NOMO-1 treated with dmso at 0.1 percent for 144 hours (cell line): ENCODE measurements around the gene PRR20G.
A peak's percentile ranks its signal among the peaks of the same experiment; 100 is the strongest.
"Not testable (repeated sequence)": the region's sequence is repeated elsewhere in the genome, so short reads cannot be mapped to it uniquely, and the experiment has no call there.

Experiments used
- DNase-seq: peaks from one replicate; lab custom pipeline; 2025; ENCODE audit not compliant: unreplicated experiment; lab: John Stamatoyannopoulos, UW

Gene PRR20G

DNA sequence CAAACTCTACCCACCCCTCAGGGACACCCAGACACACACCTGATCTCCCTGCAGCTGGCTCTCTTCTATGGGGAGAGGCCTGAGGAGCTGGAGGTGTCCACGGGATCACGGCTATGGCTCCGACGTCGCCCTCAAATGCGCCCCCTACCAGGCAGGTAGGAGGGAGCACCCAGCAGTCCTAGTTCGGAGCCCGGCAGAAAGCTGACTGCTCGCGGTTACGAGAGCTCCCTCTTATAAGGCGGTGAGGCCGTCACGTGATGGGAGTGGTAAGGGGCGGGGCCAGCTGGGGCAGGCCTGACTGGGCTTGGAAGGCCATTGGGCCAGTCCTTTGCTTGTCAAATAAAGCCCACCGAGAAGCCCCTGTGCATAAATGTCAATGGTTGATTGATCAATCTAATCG is at the start of gene PRR20G:
TSS of gene PRR20G (minus strand) at position 207 of the 400 bp plus-strand sequence. CDS start 681 bp downstream, outside the sequence.
- DNase-seq = no peak

GRCh38 chr3:127337001-127337400 is 49.2 kb upstream of the PRR20G start:
- no peak for DNase-seq

- DNase-seq = no peak
Observed at GRCh38 chr3:127336101-127336500, 48.3 kb upstream of the PRR20G start.

DNA sequence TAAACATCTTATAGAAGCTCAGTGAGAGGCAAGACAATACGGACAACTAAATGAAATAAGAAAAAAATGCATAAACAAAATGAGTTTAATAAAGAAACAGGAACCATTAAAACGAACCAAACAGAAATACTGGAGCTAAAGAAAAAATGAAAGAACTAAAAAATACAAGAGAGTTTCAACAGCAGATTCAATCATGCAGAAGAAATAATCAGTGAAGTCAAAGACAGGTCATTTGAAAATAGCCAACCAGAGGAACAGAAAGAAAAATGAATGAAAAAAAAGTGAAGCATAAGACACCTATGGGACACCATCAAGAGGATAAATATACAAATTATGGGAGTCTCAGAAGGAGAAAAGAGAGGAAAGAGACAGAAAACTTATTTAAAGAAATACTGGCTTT is 42.5 kb upstream of the PRR20G start:
- DNase-seq = no peak

DNA sequence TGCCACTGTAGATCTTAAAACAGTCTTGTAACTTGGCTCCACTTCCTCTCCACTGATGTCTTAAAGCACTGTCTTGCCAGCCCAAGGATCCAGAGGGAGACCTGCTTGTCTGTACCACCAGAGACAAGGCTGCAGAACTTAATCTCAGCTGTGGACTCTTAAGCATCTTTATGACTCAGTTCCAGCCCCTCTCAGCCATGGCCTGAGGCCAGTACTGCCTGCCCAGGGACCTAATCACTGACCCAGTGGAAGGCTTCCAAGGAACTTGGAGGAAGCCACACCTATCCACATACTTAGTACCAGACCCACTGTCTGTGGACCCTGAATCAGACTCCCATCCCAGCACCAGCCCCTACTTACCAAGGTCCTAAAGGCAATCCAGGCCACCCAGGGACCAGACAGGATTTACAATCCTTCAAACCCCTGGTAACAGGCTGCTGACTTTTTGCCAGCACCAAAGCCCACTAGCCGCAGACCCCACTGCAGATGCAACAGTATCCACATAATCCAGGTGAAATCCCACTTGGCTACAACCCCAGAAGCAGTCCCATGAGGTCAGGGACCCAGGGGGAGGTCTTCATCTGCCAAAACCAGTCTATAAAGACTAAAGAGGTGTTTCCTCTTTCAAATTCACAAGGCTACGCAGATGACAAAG is 41.9 kb upstream of the PRR20G start:
- DNase-seq = no peak

- no peak for DNase-seq
Observed at GRCh38 chr3:127328421-127328820, 40.6 kb upstream of the PRR20G start.

DNA sequence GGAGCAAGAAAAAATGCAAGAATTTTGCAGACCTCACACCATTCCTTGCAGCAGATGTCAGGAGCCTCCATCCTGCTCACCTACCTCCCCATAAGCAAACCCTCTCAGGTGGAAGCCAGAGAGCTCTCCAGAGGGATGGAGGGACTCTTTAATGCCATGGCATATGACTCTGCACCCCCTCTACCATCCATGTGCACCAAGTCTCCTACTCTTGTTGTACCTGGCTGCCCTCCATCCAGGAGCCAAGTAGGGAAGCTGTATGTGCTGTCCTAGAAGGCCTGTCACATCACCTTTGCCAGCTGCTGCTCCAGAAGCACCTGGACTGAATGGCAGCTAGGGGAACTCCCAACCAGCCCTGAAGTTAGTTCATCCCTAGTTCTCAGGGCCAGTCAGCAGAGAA is 38.5 kb upstream of the PRR20G start:
- no peak for DNase-seq

DNA sequence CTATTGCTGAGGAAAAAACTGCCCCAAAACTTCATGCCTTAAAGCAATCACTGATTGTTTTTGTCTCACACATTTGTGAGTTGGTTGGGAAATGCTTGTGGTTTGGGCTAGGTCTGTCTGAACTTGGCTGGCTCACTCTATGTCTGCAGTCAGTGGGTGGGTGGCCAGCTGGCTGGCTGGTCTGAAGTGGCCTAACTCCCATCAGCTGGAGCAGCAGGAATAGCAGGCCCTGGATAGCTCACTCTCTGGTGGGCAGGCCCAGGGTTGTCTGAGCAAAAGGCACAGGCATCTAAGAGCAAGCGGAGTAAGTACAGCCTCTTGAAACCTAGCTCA is 37.7 kb upstream of the PRR20G start:
- DNase-seq = no peak

GRCh38 chr3:127324913-127325628 is 37.2 kb upstream of the PRR20G start:
- DNase-seq = no peak

GRCh38 chr3:127324076-127324475 is 36.2 kb upstream of the PRR20G start:
- no peak for DNase-seq

DNA sequence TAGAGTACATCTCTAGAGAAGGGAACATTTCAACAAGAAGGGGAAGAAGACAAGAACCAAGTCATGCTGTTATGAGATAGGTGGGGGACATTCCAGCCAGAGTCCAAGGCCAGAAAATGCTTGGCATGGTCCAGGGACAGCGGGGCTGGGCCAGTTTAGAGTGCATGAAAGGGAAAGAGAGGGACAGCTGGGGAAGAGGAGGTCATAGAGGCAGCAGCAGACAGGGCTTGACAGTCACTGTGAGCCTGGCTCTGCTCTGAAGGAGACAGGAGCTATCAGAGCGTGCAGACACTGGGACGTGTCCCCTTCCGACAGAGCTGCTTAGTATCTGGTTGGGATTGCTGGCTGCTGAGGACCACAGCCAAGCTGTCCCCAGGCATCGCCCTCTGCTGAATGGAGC is 35.7 kb upstream of the PRR20G start:
- no peak for DNase-seq

- no peak for DNase-seq
Observed at GRCh38 chr3:127321371-127321770, 33.5 kb upstream of the PRR20G start.

DNA sequence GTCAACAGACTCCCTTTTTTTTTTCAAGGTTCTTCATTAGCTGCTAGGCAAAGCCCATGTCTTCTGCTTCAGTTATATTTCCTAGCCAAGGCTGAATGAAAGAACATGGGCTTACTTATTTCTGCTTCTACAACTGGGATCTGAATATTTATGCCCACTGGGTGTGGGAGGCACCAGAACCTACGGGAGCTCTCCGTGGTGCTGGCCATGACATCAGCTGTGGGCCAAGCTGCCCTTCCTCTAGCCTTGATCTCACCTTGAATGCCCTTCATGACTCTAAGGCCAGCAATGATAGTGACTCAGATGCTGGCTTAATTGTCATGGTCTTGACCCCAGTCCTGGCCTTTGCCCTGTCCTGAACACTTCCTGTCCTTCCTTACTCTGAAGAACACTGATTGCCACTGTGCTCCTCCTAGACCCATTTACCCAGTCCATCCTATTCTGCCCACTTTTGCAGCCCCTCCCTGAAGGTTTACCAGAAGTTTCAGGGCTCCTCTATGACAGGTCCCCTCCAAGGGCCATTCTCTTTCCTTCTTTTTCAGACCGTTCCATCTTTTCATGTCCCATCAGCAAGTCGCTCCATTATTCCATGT is 32.8 kb upstream of the PRR20G start:
- DNase-seq = no peak

GRCh38 chr3:127316685-127317084 is 28.8 kb upstream of the PRR20G start:
- DNase-seq = no peak

DNA sequence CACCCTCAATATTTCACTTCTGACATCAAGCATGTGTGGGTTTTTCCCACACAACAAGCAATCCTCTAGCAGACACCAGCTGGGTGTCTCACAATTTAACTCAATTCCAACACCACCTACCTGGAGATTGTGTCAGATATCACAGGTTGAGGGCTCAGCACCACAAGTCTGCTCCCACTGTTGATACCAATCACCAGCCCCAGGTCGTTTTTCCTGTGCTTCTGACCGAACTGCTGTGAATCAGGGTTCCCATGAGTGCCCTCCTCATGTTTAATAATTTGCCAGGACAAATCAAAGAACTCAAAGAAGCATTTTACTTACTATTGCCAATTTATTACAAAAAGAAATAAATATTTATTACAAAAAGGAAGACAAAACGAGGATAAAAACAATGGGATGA is 25.0 kb upstream of the PRR20G start:
- no peak for DNase-seq

- not testable (repeated sequence) for DNase-seq
Observed at GRCh38 chr3:127308821-127309220, 21.0 kb upstream of the PRR20G start.

DNA sequence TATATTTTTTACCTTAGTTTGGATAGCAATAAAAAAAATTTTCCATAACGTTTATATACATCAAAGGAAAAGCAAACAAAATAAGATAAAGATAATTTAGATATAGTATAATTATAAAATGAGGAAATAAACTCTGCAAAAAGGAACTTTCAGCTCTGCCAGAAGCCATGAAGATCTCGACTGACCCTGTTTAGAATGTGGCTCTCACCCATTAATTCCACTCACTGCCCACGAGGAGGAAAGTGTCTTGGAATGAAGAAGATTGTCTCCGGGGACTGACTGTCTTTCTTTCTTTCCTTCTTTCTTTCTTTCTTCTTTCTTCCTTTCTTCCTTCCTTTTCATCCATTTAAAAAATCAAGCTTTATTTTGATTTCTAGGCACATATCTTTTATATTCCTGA is 20.1 kb upstream of the PRR20G start:
- no peak for DNase-seq

GRCh38 chr3:127307112-127307835 is 19.4 kb upstream of the PRR20G start:
- DNase-seq = peak; percentile 17

DNA sequence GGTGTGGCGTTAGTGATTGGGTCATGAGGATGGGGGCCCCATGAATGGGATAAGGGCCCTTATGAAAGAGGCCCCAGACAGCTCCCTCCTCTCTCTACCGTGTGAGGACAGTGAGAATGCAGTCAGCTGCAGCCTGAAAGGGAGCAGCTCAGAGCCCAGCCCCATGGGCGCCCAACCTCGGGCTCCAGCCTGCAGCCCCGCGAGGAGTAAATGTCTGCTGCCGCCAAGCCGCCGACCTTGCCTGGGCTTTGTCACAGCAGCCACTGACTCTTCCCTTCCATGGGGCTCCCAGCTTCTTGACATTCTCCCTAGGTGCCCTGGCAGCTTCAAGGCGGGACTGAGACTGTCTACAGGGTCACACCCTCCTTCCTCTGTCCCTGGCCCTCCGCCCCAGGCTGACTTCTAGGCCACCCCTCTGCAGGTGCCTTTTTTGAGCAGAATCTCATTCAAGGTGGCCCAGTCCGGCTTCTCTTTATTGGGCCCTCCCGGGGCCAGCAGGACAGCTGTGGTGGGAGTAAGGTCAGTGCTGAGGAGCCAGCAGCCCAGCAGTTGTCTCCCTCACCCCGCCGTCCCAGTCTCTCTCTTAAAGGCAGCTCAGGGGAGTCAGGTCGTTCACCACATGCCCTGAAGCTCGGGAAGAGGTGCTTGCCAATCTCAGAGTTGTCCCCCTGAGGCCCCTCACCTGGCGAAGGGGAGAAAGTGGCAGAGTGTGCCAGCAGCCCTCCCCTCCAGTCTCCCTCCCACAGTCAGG is 18.7 kb upstream of the PRR20G start:
- DNase-seq = no peak

DNA sequence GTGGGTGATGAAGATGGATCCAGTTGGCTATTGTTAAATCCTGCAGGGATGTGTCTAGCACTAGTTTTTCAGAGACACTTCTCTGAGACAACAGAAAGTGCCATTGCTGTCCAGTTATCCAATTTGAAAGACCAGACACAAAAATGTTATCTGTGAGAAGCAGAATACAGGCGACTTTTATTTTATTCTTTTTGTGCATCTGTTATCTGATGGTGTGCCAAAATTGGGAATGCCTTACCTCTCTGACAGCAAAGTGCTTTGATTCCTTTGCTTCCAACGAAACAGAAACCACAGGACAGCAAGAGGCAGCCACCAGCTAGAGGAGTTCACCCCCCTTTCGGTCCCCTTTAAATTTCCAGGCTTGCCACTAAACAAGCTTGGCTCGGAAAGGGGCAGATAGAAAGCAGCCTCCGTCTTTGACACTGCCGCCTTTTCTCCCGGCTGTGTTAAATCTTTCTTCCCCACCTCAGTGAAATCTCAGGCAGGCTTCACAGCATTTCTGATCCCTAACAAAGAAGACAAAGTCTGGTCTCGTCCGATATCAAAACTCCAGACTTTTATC is 17.7 kb upstream of the PRR20G start:
- DNase-seq = no peak
